RPMI8226 (cell line): Measurements from ENCODE around the gene DISP2.

ENCODE experiments used
- DNase-seq: peaks from one replicate; pipeline ENCODE4 v3.0.0-alpha.2; 2015

DISP2 gene

DNA sequence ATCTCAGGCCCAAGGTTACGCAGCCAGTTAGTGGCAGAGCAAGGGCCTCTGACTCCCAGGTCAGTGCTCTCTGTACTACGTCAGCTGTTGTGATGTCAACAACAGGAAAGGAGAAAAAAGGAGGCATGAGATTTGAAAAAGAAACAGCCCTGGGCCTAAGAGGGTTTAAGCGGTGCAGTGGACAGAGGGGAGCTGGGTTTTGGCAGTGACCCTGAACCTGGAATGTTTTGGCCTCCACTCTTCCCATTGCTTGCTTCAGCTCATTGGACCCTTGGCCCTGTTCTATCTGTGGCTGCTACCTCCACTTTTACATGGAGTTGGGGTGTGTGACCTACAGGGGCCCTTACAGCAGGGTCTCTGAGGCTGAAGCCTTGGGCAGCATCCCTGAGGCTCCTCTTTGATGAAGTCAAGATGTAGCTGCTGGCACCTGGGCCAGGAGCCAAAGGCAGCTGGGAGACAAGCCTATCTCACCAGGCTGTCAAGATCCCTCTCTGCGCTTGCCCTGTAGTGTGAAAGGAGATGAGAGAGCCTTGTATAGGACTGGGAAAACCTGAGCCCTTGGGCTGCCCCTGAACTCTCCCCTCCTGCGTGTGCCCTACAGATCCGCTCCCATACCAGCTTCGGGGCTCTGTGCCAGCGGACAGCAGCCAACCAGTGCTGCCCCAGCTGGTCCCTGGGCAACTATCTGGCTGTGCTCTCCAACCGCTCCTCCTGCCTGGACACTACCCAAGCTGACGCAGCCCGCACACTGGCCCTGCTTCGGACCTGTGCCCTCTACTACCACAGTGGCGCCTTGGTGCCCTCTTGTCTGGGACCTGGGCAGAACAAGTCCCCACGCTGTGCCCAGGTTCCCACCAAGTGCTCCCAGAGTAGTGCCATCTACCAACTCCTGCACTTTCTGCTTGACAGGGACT, 8.7 kb downstream of the DISP2 start:
- DNase-seq = no peak

DNA sequence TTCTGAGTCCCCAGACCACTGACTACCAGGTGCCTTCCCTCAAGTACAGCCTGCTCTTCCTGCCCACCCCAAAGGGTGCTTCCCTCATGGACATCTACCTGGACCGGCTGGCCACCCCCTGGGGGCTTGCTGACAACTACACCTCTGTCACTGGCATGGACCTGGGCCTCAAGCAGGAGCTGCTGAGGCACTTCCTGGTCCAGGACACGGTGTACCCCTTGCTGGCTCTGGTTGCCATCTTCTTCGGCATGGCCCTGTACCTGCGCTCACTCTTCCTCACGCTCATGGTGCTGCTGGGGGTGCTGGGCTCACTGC, 9.3 kb downstream of the DISP2 start:
- no peak for DNase-seq

DNA sequence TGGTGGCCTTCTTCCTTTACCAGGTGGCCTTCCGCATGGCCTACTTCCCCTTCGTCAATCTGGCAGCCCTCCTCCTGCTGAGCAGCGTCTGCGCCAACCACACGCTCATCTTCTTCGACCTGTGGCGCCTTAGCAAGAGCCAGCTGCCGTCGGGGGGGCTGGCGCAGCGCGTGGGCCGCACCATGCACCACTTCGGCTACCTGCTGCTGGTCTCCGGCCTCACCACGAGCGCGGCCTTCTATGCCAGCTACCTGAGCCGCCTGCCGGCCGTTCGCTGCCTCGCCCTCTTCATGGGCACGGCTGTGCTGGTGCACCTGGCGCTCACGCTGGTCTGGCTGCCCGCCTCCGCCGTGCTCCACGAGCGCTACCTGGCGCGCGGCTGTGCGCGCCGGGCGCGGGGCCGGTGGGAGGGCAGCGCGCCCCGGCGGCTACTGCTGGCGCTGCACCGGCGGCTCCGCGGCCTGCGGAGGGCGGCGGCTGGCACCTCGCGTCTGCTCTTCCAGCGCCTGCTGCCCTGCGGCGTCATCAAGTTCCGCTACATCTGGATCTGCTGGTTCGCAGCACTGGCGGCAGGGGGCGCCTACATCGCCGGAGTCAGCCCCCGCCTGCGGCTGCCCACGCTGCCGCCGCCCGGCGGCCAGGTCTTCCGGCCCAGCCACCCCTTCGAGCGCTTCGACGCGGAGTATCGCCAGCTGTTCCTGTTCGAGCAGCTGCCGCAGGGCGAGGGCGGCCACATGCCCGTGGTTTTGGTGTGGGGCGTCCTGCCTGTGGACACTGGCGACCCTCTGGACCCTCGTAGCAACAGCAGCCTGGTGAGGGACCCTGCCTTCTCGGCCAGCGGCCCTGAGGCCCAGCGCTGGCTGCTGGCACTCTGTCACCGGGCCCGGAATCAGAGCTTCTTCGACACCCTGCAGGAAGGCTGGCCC, 9.9 kb downstream of the DISP2 start:
- DNase-seq = peak; percentile 93

DNA sequence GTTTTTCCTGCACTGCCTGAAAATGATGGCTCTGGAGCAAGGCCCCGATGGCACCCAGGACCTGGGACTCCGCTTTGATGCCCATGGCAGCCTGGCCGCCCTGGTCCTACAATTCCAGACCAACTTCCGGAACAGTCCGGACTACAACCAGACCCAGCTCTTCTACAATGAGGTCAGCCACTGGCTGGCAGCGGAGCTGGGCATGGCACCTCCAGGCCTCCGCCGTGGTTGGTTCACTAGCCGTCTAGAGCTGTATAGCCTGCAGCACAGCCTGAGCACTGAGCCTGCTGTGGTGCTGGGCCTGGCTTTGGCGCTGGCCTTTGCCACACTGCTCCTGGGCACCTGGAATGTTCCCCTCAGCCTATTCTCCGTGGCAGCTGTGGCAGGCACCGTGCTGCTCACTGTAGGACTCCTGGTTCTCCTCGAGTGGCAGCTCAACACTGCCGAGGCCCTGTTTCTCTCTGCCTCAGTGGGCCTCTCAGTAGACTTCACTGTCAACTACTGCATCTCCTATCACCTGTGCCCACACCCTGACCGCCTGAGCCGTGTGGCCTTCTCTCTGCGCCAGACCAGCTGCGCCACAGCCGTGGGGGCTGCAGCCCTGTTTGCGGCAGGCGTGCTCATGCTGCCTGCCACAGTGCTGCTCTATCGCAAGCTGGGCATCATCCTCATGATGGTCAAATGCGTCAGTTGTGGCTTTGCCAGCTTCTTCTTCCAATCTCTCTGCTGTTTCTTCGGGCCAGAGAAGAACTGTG, 10.9 kb downstream of the DISP2 start:
- DNase-seq = no peak

DNA sequence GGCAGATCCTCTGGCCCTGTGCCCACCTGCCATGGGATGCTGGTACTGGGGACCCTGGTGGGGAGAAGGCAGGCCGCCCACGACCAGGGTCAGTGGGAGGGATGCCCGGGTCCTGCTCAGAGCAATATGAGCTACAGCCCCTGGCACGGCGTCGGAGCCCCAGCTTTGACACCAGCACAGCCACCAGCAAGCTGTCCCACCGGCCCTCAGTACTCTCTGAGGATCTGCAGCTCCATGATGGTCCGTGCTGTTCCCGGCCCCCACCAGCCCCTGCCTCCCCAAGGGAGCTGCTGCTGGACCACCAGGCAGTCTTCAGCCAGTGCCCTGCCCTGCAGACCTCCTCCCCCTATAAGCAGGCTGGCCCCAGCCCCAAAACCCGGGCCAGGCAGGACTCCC, 11.5 kb downstream of the DISP2 start:
- no peak for DNase-seq

DNA sequence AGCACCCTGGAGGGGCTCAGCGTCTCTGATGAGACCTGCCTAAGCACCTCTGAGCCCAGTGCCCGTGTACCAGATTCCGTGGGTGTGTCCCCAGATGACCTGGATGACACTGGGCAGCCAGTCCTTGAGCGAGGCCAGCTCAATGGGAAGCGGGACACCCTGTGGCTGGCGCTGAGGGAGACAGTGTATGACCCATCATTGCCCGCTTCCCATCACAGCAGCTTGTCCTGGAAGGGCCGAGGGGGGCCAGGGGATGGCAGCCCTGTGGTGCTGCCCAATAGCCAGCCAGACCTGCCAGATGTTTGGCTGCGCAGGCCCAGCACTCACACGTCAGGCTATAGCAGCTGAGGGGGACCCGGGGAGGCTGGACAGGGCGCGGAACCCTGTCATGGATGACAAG, 12.0 kb downstream of the DISP2 start:
- no peak for DNase-seq

DNA sequence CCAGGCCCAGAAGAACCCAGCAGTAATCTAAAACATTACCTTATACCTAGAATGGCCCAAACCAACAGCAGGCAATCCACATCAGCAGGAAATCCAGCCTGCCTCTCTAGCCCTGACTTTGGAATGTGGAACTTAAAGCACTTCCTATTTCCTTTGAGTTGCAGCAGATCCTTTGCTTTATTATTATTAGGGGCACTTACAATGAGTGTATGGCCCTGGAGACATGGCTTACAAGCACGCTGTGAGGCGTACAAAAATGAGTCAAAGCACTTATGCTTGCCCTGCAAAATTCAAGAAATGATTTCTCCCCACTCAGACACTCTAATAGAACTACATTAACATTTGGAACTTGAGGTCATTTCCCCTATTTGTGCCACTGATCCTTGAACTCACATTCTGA, 15.0 kb downstream of the DISP2 start:
- no peak for DNase-seq

DNA sequence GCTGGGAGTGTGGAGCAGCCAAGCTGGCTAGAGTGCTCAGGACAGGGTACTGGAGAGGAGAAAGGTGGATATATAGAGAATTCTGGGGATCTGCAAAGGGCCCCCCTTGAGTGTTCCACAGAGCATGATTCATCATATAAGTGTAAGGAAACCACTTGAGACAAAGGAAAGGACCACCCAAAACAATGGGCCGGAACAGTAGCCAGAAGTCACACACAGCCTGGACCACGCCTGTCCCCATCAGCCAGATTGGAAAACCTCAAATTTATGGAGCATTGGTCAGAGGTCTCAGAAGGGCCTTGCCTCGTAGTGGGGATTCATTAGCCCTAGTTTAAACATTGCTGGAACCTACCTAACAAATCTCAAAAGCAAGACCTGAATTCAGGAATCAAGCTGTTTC, 19.6 kb downstream of the DISP2 start:
- DNase-seq = no peak

DNA sequence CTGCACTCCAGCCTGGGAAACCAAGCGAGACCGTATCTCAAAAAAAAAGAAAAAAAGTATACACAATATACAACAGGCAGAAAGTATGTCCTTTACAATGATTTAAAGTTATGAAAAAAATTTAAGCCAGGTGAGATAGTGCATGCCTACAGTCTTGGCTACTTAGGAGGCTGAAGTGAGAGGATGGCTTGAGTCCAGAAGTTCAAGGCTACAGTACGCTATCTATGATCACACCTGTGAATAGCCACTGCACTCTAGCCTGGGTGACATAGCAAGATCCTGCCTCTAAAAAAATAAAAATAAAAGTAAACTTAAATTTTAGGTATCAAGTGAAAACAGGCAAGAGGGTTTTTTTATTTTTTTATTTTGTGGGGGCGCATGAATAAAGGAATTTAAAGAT, 21.4 kb downstream of the DISP2 start:
- no peak for DNase-seq

DNA sequence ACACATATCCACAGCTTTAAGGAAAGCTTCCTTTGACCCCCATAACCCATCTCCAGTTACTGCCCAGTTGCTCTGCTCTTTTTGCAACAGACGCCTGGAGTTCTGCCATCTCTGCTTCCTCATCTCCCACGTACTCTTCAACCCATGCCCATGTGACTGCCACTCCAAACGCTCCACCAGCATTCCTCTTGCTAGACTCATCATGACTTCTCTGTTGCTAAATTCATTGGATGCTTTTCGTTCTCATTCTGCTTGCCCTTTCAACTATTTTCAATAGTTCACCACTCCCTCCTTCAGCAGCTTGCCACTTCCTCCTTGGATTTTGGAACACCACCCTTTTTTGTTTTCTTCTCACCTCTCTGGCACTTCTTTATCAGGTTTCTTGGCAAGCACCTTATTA, 21.8 kb downstream of the DISP2 start:
- DNase-seq = no peak

DNA sequence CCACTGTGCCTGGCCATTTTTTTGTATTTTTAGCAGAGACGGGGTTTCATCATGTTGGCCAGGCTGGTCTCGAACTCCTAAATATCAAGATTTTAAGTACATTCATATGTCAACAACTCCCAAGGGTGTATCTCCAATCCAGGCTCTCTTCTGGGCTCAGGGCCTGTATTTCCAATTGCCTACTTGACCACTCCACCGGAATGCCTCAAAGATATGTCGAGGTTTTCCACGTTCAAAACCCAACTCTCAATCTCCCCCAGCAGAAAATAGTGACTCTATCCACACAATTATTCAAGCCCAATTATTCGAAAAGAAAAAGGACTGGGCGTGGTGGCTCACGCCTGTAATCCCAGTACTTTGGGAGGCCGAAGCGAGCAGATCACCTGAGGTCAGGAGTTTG, 22.6 kb downstream of the DISP2 start:
- DNase-seq = no peak

DNA sequence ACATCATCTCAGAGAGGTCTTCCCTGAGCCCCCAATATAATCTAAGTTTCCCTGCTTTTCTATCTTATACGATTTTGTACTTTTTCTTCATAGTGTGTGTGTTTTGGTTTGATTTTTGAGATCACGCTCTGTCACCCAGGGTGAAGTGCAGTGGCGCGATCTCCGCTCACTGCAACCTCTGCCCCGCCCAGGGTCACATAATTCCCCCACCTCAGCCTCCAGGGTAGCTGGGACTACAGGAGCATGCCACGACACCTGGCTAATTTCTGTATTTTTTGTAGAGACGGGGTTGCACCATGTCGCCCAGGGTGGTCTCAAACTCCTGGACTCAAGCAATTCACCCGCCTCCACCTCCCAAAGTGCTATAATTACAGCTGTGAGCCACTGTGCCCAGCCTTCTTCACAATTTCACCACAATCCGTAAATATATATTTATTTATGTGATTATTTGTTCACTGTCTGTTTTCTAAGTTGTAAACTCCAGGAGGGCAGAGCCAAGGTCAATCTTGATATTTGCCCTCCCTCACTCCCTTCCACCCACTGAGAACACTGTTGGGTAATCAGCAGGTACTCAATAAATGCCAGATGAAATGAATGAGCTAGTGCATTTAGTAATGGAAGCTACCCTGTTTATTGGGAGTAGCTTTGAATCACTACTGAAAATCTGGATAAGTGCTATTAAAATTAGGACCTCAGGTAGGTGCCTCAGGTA, 24.0 kb downstream of the DISP2 start:
- no peak for DNase-seq

DNA sequence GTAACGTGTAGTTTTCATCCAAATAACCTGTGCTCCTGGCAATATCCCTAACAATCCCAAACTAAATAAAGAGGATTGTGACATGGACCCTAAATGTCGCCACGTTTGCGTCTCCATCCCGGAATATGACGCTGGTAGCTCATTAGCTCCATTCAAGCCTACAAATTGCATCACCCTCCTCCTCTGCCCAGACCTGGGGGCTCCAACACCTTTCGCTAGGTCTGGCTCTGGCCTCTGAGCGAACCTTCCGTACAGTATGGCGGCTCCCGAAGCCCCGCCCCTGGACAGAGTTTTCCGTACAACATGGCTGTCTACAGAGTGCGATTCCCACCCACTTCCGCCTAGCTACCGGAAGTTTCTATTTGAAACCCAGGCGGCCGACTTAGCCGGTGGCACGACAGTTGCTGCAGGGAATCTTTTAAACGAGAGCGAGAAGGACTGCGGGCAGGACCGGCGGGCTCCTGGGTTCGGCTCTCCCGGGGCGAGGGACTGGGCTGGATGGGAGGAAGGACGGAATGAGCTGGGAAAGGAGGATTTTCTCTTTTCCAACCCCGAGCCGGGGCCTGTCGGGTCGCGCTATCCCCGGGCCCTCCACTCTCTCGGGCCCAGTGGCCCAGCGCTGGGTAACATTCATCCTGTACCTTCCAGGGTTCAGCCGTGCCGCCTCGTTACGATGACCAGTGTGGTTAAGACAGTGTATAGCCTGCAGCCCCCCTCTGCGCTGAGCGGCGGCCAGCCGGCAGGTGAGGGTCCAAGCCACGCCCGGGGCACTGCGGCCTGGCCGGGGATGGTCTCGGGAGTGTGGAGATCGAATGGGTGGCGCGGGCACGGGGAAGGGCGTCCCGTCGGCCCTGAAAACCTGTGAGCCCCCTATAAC, 24.8 kb downstream of the DISP2 start, which contains the start of gene KNSTRN:
Gene KNSTRN, plus strand, starts transcription at position 142 of the 877 bp plus-strand sequence. Its CDS starts 115 bp downstream, at position 257.
- peak; percentile 94 for DNase-seq

DNA sequence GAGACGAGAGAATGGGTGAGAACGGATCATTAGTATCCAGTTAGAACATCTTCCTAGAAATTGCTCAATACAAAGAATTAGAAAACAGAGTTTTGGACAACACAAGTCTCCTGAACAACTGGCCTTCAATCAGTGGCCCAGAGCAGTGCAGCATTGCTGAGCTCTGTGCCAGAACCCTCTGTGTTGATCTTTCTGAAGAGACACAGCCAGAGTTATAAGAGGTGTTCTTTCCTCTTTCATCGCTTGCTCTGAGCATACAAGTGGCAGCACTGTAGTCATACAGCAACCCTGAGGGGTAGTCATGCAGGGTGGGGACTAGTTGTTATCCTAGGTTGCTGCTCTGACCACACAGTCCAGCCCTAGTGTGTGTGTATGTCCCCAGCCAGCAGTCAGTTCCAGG, 28.5 kb downstream of the DISP2 start:
- DNase-seq = no peak

DNA sequence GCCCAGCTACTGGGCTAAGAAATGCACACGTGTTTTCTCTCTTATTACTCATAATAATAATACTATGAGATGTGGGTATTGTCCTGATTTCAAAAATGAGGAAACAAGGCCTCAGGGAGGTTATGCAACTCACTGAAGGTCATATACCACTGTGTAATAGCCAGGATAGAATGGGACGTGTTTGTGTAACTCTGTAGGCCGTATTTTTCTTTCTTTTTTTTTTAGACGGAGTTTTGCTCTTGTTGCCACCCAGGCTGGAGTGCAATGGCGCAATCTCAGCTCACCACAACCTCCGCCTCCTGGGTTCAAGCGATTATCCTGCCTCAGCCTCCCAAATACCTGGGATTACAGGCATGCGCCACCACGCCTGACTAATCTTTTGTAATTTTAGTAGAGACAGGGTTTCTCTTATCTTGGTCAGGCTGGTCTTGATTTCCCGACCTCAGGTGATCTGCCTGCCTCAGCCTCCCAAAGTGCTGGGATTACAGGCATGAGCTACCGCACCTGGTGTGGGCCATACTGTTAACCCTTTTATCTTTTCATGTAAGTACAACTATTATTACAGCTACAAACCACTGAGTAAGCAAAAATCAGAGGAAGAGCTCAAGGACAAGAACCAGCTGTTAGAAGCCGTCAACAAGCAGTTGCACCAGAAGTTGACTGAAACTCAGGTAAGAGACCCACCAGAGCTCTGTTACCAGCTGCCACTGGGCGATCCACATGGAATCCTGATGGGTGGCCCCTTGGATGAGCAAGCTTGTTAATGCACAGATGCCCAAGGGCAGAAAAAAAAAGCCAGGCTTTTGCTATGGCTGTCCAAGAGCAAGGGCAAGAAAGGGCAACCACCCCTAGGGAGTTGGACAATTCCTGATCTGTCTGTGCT, 31.2 kb downstream of the DISP2 start:
- DNase-seq = no peak

DNA sequence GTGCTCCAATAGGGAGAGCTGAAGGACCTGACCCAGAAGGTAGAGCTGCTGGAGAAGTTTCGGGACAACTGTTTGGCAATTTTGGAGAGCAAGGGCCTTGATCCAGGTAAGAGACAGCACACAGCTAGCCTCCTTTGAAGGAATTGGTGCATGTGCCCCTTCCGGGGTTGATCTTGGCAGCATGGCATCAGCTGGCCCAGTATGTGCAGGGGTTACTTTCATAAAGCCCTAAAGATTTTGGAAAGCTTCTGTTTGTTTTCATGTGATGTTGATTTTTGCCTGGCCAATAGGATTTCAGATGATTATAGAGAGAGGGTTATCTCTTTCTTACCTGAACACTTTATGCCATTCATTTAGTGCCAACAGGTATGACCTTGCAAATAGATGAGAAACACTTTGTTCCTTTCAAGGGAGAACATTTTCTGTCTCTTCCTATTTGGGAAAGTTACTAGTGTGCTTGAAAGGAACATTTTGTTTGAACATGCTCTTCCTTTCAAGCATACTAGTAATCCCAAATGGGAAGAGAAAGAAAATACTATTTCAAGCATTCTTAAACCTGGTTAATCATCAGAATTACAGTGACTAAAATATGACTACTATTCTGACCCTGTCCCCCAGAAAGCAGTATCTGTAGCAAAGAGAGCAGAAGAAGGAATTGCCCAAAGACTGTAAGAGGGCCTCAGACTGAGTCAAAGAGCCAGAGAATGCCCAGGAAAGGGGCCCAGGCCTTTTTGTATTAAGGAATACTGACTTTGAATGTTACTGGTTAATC, 32.0 kb downstream of the DISP2 start:
- DNase-seq = no peak

DNA sequence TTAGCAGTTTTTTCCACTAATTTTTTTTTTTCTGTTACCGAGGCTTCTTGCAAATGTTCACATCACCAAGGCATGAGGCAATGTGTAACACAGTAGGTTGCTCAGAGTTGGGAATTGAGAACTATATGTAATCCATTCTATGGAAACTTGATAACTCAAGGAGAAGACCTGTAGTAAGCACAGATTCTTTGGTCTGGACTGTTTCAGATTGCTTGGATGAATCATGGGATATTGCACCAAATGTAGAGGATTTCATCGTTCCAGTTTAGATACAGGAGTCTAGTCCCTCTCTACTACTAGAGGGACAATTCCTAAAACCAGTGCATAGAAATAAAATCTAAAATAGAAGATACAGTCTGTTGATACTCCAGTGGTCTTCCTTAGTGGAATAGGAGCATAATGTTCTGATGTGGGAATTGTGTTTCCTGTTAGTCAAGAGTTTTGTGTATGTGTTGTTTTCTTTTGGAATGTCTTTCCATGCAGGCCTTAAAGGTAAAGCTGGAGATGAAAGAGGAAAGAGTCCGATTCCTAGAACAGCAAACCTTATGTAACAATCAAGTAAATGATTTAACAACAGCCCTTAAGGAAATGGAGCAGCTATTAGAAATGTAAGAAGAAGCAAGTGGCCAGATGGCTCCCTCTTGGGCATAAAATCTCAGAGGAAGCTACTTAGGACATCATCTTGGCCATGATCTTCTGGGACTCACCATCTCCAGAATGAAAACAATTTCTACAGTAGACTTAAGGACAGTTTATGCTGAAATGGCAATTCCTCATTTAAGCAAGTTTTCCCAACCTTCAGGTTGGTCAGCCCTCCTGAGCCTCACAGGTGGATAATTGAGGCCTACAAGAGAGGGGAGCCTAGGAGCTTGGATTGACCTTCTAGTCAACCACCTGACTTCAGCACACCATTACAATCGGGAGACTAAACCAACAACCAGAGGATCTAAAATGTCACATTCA, 35.2 kb downstream of the DISP2 start:
- DNase-seq = no peak

DNA sequence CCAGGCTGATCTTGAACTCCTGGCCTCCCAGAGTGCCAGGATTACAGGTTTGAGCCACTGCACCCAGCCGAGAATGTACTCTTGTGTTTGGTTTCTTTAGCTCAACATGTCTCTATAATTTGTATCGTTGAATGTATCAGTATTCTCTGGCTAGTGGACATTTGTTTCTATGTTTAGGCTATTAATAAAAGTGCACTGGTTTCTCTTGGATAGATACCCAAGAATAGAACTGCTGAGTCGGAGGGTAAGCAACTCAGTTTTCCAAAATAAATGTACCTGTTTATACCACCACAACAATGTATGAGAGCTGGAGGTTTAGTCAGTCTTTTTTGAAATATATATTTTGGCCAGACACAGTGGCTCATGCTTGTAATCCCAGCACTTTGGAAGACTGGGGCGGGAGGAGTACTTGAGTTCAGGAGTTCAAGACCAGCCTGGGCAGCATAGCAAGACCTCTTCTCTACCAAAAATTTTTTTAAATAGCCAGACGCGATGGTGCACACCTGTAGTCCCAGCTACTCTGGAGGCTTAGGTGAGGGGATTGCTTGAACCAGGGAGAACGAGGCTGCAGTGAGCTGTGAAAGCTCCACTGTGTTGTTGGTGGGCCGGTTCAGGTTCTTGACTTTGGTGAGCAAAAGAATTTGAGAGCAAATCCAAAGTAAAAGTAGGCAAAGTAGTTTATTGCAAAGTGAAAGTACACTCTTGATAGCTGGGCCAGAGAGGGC, 39.8 kb downstream of the DISP2 start:
- DNase-seq = no peak
